HFF-Myc (cell line): ENCODE measurements around the gene SEMA4A.

Experiments used
- DNase-seq: peaks from one replicate; pipeline ENCODE4 v3.0.0-alpha.2; 2011; ENCODE audit warnings: low read depth; ENCODE audit errors: extremely low read depth
- H3K4me3 ChIP-seq: replicated peaks from 2 replicates; pipeline ENCODE4 v1.5.1; 2011; ENCODE audit warnings: low read depth, mild to moderate bottlenecking, control low read depth, low read length
- TF ChIP-seq, protein P1 (sequence below): IDR thresholded peaks from 2 replicates; pipeline ENCODE4 v1.5.1; 2012; ENCODE audit warnings: mild to moderate bottlenecking, low read depth, low read length, control low read depth; ENCODE audit errors: missing control alignments

SEMA4A gene

DNA sequence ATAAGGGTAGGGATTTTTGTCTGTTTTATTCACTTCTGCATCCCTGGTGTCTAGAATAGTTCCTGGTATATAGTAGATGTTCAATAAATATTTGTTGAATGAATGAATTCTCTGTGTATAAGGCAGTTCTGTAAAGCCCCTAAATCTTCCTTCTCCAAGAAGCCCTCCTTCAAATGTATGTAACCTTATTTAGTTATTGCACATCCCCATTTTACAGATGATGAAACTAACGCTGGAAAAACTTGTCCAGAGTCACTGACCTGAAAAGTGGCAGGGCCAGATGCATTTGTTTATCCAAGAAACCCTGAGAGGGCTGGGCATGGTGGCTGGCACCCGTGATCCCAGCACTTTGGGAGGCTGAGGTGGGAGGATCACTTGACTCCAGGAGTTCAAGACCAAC, 43.1 kb upstream of the SEMA4A start:
- H3K4me3 ChIP-seq = no peak overlapping the region
- TF ChIP-seq, protein P1, sequence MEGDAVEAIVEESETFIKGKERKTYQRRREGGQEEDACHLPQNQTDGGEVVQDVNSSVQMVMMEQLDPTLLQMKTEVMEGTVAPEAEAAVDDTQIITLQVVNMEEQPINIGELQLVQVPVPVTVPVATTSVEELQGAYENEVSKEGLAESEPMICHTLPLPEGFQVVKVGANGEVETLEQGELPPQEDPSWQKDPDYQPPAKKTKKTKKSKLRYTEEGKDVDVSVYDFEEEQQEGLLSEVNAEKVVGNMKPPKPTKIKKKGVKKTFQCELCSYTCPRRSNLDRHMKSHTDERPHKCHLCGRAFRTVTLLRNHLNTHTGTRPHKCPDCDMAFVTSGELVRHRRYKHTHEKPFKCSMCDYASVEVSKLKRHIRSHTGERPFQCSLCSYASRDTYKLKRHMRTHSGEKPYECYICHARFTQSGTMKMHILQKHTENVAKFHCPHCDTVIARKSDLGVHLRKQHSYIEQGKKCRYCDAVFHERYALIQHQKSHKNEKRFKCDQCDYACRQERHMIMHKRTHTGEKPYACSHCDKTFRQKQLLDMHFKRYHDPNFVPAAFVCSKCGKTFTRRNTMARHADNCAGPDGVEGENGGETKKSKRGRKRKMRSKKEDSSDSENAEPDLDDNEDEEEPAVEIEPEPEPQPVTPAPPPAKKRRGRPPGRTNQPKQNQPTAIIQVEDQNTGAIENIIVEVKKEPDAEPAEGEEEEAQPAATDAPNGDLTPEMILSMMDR = no peak

GRCh38 chr1:156111355-156111962, 41.9 kb upstream of the SEMA4A start:
- no peak overlapping the region for H3K4me3 ChIP-seq
- DNase-seq = no peak
- TF ChIP-seq, protein P1 = no peak

More for the DNA sequence above, 43.1 kb upstream of the SEMA4A start:
- no peak for DNase-seq

GRCh38 chr1:156112276-156113137, 40.9 kb upstream of the SEMA4A start:
- no peak for DNase-seq
- no peak overlapping the region for H3K4me3 ChIP-seq
- TF ChIP-seq, protein P1 = no peak

DNA sequence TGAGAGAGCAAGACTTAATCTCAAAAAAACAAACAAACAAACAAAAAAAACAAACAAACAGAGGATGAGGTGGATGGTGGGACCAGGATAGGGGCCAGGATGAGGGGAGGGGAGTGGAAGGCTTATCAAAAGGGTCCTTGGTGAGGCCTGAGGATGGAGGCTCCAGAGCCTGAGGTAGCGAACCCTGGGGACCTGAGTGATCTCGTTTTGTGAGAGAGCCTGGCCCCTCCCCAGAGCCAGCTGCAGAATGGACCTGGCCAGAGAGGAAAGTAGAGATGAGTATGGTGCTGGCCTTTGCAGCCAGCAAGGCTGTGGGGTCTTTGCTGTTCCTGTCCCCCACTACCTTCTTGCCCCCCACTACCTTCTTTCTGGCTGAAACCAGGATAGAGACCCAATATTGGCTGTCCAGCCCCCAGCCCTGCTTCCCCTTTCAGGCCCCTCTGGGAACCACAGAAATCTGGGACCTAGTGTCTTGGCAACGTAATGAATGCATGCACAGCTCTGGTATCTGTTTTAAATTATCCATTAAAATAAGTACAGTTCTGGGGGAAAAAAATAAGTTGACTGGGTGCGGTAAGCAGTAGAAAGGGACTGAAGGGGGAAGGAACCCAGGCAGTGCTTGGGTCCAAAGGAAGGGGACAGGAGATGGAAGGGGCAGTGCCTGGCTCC, 40.0 kb upstream of the SEMA4A start:
- TF ChIP-seq, protein P1 = no peak
- H3K4me3 ChIP-seq = peak overlapping the region; percentile 100
- no peak for DNase-seq

- TF ChIP-seq, protein P1 = no peak
- peak within 1 kb of the TSS; percentile 100 for H3K4me3 ChIP-seq
- peak; percentile 90 for DNase-seq
Measured at GRCh38 chr1:156114101-156114918, 39.1 kb upstream of the SEMA4A start, which contains the start of gene LMNA. LMNA (plus strand) TSS chr1:156114711; CDS start chr1:156114919, 208 bp downstream.

DNA sequence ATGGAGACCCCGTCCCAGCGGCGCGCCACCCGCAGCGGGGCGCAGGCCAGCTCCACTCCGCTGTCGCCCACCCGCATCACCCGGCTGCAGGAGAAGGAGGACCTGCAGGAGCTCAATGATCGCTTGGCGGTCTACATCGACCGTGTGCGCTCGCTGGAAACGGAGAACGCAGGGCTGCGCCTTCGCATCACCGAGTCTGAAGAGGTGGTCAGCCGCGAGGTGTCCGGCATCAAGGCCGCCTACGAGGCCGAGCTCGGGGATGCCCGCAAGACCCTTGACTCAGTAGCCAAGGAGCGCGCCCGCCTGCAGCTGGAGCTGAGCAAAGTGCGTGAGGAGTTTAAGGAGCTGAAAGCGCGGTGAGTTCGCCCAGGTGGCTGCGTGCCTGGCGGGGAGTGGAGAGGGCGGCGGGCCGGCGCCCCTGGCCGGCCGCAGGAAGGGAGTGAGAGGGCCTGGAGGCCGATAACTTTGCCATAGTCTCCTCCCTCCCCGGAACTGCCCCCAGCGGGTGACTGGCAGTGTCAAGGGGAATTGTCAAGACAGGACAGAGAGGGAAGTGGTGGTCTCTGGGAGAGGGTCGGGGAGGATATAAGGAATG, 38.4 kb upstream of the SEMA4A start:
- no peak for DNase-seq
- TF ChIP-seq, protein P1 = no peak
- H3K4me3 ChIP-seq = peak overlapping the region; percentile 100
